Epithelial cell of esophagus (primary cell): ENCODE results near the gene PLA2G4A.

ENCODE experiments used
- DNase-seq: peaks from one replicate; pipeline ENCODE4 v3.0.0; 2010; ENCODE audit warnings: low read depth
- H3K4me3 ChIP-seq: 2 replicates; pipeline ENCODE4 v1.5.1; 2011; ENCODE audit warnings: mild to moderate bottlenecking, low read length, control low read depth
- CTCF ChIP-seq: IDR thresholded peaks from 2 replicates; pipeline ENCODE4 v1.5.1; 2011; ENCODE audit warnings: low read depth, mild to moderate bottlenecking, low read length, control low read depth, inconsistent platforms; ENCODE audit not compliant: insufficient read depth; ENCODE audit errors: missing control alignments

The PLA2G4A gene

GRCh38 chr1:187034501-187034900, 205.8 kb downstream of the PLA2G4A start:
- no peak for TF ChIP-seq CTCF
- no peak overlapping the region for H3K4me3 ChIP-seq
- no peak for DNase-seq

GRCh38 chr1:187037973-187038553, 209.3 kb downstream of the PLA2G4A start:
- DNase-seq = no peak

More at GRCh38 chr1:187037973-187038553, 209.3 kb downstream of the PLA2G4A start:
- no peak for TF ChIP-seq CTCF
- no peak overlapping the region for H3K4me3 ChIP-seq
